Loucy (cell line): ENCODE measurements around the gene RNFT2.
"Not testable (repeated sequence)": the region's sequence is repeated elsewhere in the genome, so short reads cannot be mapped to it uniquely, and the experiment has no call there.

Experiments
- H2AFZ ChIP-seq: fragments of 200-600 bp; sonication (generic); 2 replicates; pipeline ENCODE4 v1.6.0; 2016; ENCODE audit warnings: antibody characterized with exemption, mild to moderate bottlenecking, low read length, moderate library complexity
- H3F3A ChIP-seq: fragments of 200-600 bp; 2 replicates; pipeline ENCODE4 v1.6.0; 2016; ENCODE audit warnings: antibody characterized with exemption, low read depth, mild to moderate bottlenecking
- H3K27me3 ChIP-seq: fragments of 200-600 bp; sonication (generic); 2 replicates; pipeline ENCODE4 v1.6.1; 2014; ENCODE audit warnings: low read length, mild to moderate bottlenecking; ENCODE audit not compliant: insufficient read depth, poor library complexity, severe bottlenecking
- H3K36me3 ChIP-seq: fragments of 200-600 bp; sonication (generic); 2 replicates; pipeline ENCODE4 v1.6.1; 2016; ENCODE audit warnings: low read length; ENCODE audit not compliant: insufficient read depth
- H3K4me1 ChIP-seq: fragments of 200-600 bp; sonication (generic); 2 replicates; pipeline ENCODE4 v1.5.1; 2014; ENCODE audit warnings: low read length, mild to moderate bottlenecking; ENCODE audit not compliant: insufficient read depth, poor library complexity, severe bottlenecking
- H3K4me2 ChIP-seq: fragments of 200-600 bp; sonication (generic); 2 replicates; pipeline ENCODE4 v1.6.0; 2014; ENCODE audit warnings: antibody characterized with exemption, low read length, low read depth, mild to moderate bottlenecking; ENCODE audit not compliant: poor library complexity, severe bottlenecking
- H3K4me3 ChIP-seq: fragments of 200-600 bp; sonication (generic); 2 replicates; pipeline ENCODE4 v1.5.1; 2014; ENCODE audit warnings: low read length, mild to moderate bottlenecking, mixed read lengths; ENCODE audit not compliant: poor library complexity, severe bottlenecking
- H3K79me2 ChIP-seq: fragments of 200-600 bp; sonication (generic); 2 replicates; pipeline ENCODE4 v1.6.1; 2014; ENCODE audit warnings: low read length; ENCODE audit not compliant: insufficient read depth
- H3K9ac ChIP-seq: fragments of 200-600 bp; sonication (generic); 2 replicates; pipeline ENCODE4 v1.6.0; 2014; ENCODE audit warnings: mild to moderate bottlenecking, low read depth, low read length, moderate library complexity; ENCODE audit not compliant: poor library complexity, severe bottlenecking
- H3K9me2 ChIP-seq: fragments of 200-600 bp; sonication (generic); replicated peaks from 2 replicates; pipeline ENCODE4 v1.6.1; 2016; ENCODE audit warnings: low read depth, low read length, mixed read lengths
- H3K9me3 ChIP-seq: fragments of 200-600 bp; sonication (generic); 2 replicates; pipeline ENCODE4 v1.6.1; 2014; ENCODE audit warnings: mild to moderate bottlenecking, antibody characterized with exemption, low read length, low read depth; ENCODE audit not compliant: insufficient read depth
- H4K20me1 ChIP-seq: fragments of 200-600 bp; sonication (generic); 2 replicates; pipeline ENCODE4 v1.6.0; 2014; ENCODE audit warnings: antibody characterized with exemption, low read length, mild to moderate bottlenecking; ENCODE audit not compliant: insufficient read depth, poor library complexity, severe bottlenecking
- CTCF ChIP-seq: fragments of 200-600 bp; sonication (generic); conservative IDR thresholded peaks from 2 replicates; pipeline ENCODE4 v1.5.1; 2014; ENCODE audit warnings: mild to moderate bottlenecking, antibody characterized with exemption, low read length
- EZH2phosphoT487 ChIP-seq: fragments of 200-600 bp; IDR thresholded peaks from 2 replicates; pipeline ENCODE4 v1.6.1; 2018; ENCODE audit warnings: antibody characterized with exemption, mild to moderate bottlenecking, moderate library complexity, borderline replicate concordance

RNFT2 gene

GRCh38 chr12:116744766-116745165, 6.7 kb downstream of the RNFT2 start:
- H3K4me3 ChIP-seq, result no peak overlapping the region
- H4K20me1 ChIP-seq, result no peaks in the 10 kb centered on the region
- TF ChIP-seq EZH2phosphoT487 (no peak), CTCF (no peak)
- H3K4me2 ChIP-seq, result no peak overlapping the region
- H3F3A ChIP-seq, result no peaks in the 10 kb centered on the region
- no peaks in the 10 kb centered on the region for H3K27me3 ChIP-seq
- no peaks in the 10 kb centered on the region for H3K79me2 ChIP-seq
- H3K36me3 ChIP-seq, result no peaks in the 10 kb centered on the region
- H3K9me3 ChIP-seq, result no peaks in the 10 kb centered on the region
- H3K9me2 ChIP-seq, result no peaks in the 10 kb centered on the region
- no peak overlapping the region for H2AFZ ChIP-seq
- H3K9ac ChIP-seq, result no peak overlapping the region
- no peaks in the 10 kb centered on the region for H3K4me1 ChIP-seq

- no peaks in the 10 kb centered on the region for H3F3A ChIP-seq
- no peaks in the 10 kb centered on the region for H3K79me2 ChIP-seq
- no peak overlapping the region for H2AFZ ChIP-seq
- no peaks in the 10 kb centered on the region for H3K9me2 ChIP-seq
- no peaks in the 10 kb centered on the region for H4K20me1 ChIP-seq
- TF ChIP-seq EZH2phosphoT487, result no peak
- H3K27me3 ChIP-seq, result no peaks in the 10 kb centered on the region
- no peaks in the 10 kb centered on the region for H3K4me1 ChIP-seq
- H3K9me3 ChIP-seq, result no peaks in the 10 kb centered on the region
- H3K4me3 ChIP-seq, result no peak overlapping the region
- no peaks in the 10 kb centered on the region for H3K36me3 ChIP-seq
- H3K4me2 ChIP-seq, result no peak overlapping the region
- H3K9ac ChIP-seq, result no peak overlapping the region
Measured at GRCh38 chr12:116745554-116745953, 7.4 kb downstream of the RNFT2 start.

GRCh38 chr12:116749884-116750283, 11.8 kb downstream of the RNFT2 start:
- H3K36me3 ChIP-seq, result no peaks in the 10 kb centered on the region
- no peaks in the 10 kb centered on the region for H3K4me1 ChIP-seq
- H3K4me3 ChIP-seq, result no peak overlapping the region
- no peaks in the 10 kb centered on the region for H4K20me1 ChIP-seq
- no peaks in the 10 kb centered on the region for H3F3A ChIP-seq
- H3K4me2 ChIP-seq, result no peak overlapping the region
- H3K79me2 ChIP-seq, result no peaks in the 10 kb centered on the region
- H3K9me2 ChIP-seq, result no peaks in the 10 kb centered on the region
- H3K9me3 ChIP-seq, result no peaks in the 10 kb centered on the region
- no peak overlapping the region for H2AFZ ChIP-seq
- TF ChIP-seq EZH2phosphoT487 (no peak), CTCF (no peak)
- H3K9ac ChIP-seq, result no peak overlapping the region
- no peaks in the 10 kb centered on the region for H3K27me3 ChIP-seq

GRCh38 chr12:116750298-116750697, 12.2 kb downstream of the RNFT2 start:
- H3K9me2 ChIP-seq, result no peaks in the 10 kb centered on the region

GRCh38 chr12:116754097-116754496, 16.0 kb downstream of the RNFT2 start:
- not testable (repeated sequence) for H2AFZ ChIP-seq, H3K9me3 ChIP-seq, H3K79me2 ChIP-seq, H3K9ac ChIP-seq, H3K4me3 ChIP-seq, H3K27me3 ChIP-seq, H3K4me1 ChIP-seq, H3K9me2 ChIP-seq, H3K36me3 ChIP-seq, H3F3A ChIP-seq, H3K4me2 ChIP-seq, H4K20me1 ChIP-seq

More at GRCh38 chr12:116750298-116750697, 12.2 kb downstream of the RNFT2 start:
- Histone ChIP-seq H3K4me3 (no peak overlapping the region), H4K20me1 (no peaks in the 10 kb centered on the region), H3K4me1 (no peaks in the 10 kb centered on the region), H3K27me3 (no peaks in the 10 kb centered on the region), H3F3A (no peaks in the 10 kb centered on the region), H3K9ac (no peak overlapping the region), H3K4me2 (no peak overlapping the region), H2AFZ (no peak overlapping the region), H3K9me3 (no peaks in the 10 kb centered on the region), H3K79me2 (no peaks in the 10 kb centered on the region), H3K36me3 (no peaks in the 10 kb centered on the region)
- TF ChIP-seq CTCF (no peak), EZH2phosphoT487 (no peak)
